Prostate gland (tissue), 2 donors: ENCODE results near the gene DDX21. TPM values are rescaled to one million over a fixed set of nuclear protein-coding genes. Genes with fewer than 3 reads are reported as not detected.
"Not testable (repeated sequence)": the region's sequence is repeated elsewhere in the genome, so short reads cannot be mapped to it uniquely, and the experiment has no call there.

Source experiments
- DNase-seq: peaks from one replicate; pipeline ENCODE4 v3.0.0-alpha.2; 2019; ENCODE audit warnings: low spot score
- H3K27ac ChIP-seq, 2 donors: fragments of 200-600 bp; sonication (generic); 2 replicates each; pipeline ENCODE4 v1.5.1; 2017 to 2019
- H3K27me3 ChIP-seq: fragments of 200-600 bp; sonication (generic); replicated peaks from 2 replicates; pipeline ENCODE4 v1.5.1; 2019; ENCODE audit not compliant: insufficient read depth
- H3K36me3 ChIP-seq, 2 donors: fragments of 200-600 bp; sonication (generic); 1 replicate in 1 of 2; 2 replicates in 1 of 2; pipeline versions ENCODE4 v1.5.1 to v1.8.1; 2017 to 2019
- H3K4me1 ChIP-seq: fragments of 200-600 bp; sonication (generic); replicated peaks from 2 replicates; pipeline ENCODE4 v1.5.1; 2019
- H3K4me3 ChIP-seq, 2 donors: fragments of 200-600 bp; sonication (generic); 2 replicates each; pipeline ENCODE4 v1.5.1; 2017 to 2019
- H3K9me3 ChIP-seq: fragments of 200-600 bp; sonication (generic); 2 replicates; pipeline ENCODE4 v1.5.1; 2017
- CTCF ChIP-seq, 4 experiments: fragments of 200-600 bp in 2 of 4; fragments of 450-650 bp in 2 of 4; sonication (generic) in 2 of 4; IDR thresholded peaks; 1 replicate in 3 of 4; 2 replicates in 1 of 4; pipeline ENCODE4 v1.5.1; 2016 to 2019; ENCODE audit warnings: antibody characterized with exemption in 4 of 4, mild to moderate bottlenecking in 2 of 4, moderate library complexity in 2 of 4
- POLR2A ChIP-seq: fragments of 450-650 bp; IDR thresholded peaks from one replicate; pipeline ENCODE4 v1.6.1; 2016; ENCODE audit warnings: antibody characterized with exemption, mild to moderate bottlenecking
- POLR2AphosphoS5 ChIP-seq: sonication (generic); formaldehyde crosslinking; IDR thresholded peaks from one replicate; pipeline ENCODE4 v1.6.1; 2017; ENCODE audit warnings: antibody characterized with exemption
- WGBS: methylation state at CpG from one replicate; pipeline ENCODE4 v1.1.5; 2018; 5-methylcytosine and 5-hydroxymethylcytosine counted together
- intact Hi-C: fragments of 100-400 bp; cut with DNase I; formaldehyde crosslinking; loops from one replicate; pipeline ENCODE4 v1.14.2; 2022
- total RNA-seq, 2 donors: library from RNA; depleted of rRNA; stranded (reverse); fragments of >200 nt; gene quantifications; one replicate each; pipeline ENCODE4 v1.1.0, GENCODE V29; 2016

The DDX21 gene
- total RNA-seq = 10 to 100 TPM; 28.9 to 41.0 TPM

- Histone ChIP-seq H3K9me3 (no peaks in the 10 kb centered on the region), H3K4me1 (no peaks in the 10 kb centered on the region), H3K36me3 (no peaks in the 10 kb centered on the region), H3K4me3 (peak within 1 kb of the TSS; percentile 74 to 88), H3K27me3 (no peaks in the 10 kb centered on the region), H3K27ac (peak within 1 kb of the TSS; percentile 70 to 71)
- peak; percentile 93 for TF ChIP-seq POLR2AphosphoS5
- TF ChIP-seq CTCF (IDR thresholded peaks at IDR 0.05) = peak in 3 of 4 experiments; percentile 37 to 60 (median 55)
- peak; percentile 23 for TF ChIP-seq POLR2A
- WGBS = under 1% methylated on average over 51 of the region's 53 CpGs
- intact Hi-C loops = no loop called here
- peak; percentile 90 for DNase-seq
Measured at GRCh38 chr10:68955832-68956532, at the start of gene DDX21. TSS of gene DDX21 (plus strand) at chr10:68956170. CDS start at chr10:68956226, 56 bp downstream.

- Histone ChIP-seq H3K27me3 (no peaks in the 10 kb centered on the region), H3K4me3 (no peak overlapping the region), H3K9me3 (no peaks in the 10 kb centered on the region), H3K4me1 (no peaks in the 10 kb centered on the region), H3K27ac (no peak overlapping the region), H3K36me3 (no peaks in the 10 kb centered on the region)
- intact Hi-C loops = no loop called here
- no peak for DNase-seq
- TF ChIP-seq POLR2A (no peak), CTCF (IDR thresholded peaks at IDR 0.05) (no peak), POLR2AphosphoS5 (no peak)
Measured at GRCh38 chr10:68924593-68924992, 31.4 kb upstream of the DDX21 start.

GRCh38 chr10:68925489-68925888 is 30.5 kb upstream of the DDX21 start:
- TF ChIP-seq POLR2A = no peak

GRCh38 chr10:68929157-68929556 is 26.8 kb upstream of the DDX21 start:
- H3K27ac ChIP-seq, H3K27me3 ChIP-seq, DNase-seq, intact Hi-C loops, H3K4me1 ChIP-seq, H3K4me3 ChIP-seq, H3K36me3 ChIP-seq, H3K9me3 ChIP-seq: not testable (repeated sequence)
- WGBS = 96% methylated on average over 2 of the region's 2 CpGs

More at GRCh38 chr10:68925489-68925888, 30.5 kb upstream of the DDX21 start:
- Histone ChIP-seq H3K9me3 (no peaks in the 10 kb centered on the region), H3K4me1 (no peaks in the 10 kb centered on the region), H3K27ac (no peak overlapping the region), H3K4me3 (no peak overlapping the region), H3K27me3 (no peaks in the 10 kb centered on the region), H3K36me3 (no peaks in the 10 kb centered on the region)
- intact Hi-C loops = no loop called here
- DNase-seq = no peak
- 96% methylated on average over 4 of the region's 4 CpGs for WGBS

DNA sequence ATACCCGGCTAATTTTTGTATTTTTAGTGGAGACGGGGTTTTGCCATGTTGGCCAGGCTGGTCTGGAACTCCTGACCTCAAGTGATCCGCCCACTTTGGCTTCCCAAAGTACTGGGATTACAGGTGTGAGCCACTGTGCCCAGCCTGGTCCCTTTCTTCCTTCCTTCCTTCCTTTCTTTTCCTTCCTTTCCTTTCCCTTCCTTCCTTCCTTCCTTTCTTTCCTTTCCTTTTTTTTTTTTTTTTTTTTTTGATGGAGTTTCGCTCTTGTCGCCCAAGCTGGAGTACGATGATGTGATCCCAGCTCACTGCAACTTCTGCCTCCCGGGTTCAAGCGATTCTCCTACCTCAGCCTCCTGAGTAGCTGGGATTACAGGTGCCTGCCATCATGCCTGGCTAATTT is 26.1 kb upstream of the DDX21 start:
- intact Hi-C loops = not testable (repeated sequence)
- WGBS = 98% methylated on average over 8 of the region's 8 CpGs

DNA sequence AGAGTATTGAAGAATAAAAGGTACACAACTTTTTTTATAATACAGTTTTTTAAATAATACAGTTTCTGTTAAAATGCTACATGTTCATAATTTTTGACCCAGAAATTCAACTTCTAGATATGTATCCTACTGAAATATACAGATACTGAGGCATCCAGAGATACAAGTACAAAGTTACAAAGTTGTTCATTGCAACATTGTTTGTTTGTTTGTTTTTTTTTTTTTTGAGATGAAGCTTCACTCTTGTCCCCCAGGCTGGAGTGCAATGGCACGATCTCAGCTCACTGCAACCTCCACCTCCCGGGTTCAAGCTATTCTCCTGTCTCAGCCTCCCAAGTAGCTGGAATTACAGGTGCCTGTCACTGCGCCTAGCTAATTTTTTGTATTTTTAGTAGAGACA is 23.1 kb upstream of the DDX21 start:
- H3K36me3 ChIP-seq, intact Hi-C loops, DNase-seq, H3K9me3 ChIP-seq, H3K27ac ChIP-seq, H3K4me3 ChIP-seq, H3K4me1 ChIP-seq, H3K27me3 ChIP-seq: not testable (repeated sequence)
- 98% methylated on average over 3 of the region's 3 CpGs for WGBS

More for the DNA sequence above, 26.1 kb upstream of the DDX21 start:
- not testable (repeated sequence) for H3K36me3 ChIP-seq, H3K27ac ChIP-seq, H3K4me3 ChIP-seq, H3K27me3 ChIP-seq, H3K9me3 ChIP-seq, H3K4me1 ChIP-seq, DNase-seq

DNA sequence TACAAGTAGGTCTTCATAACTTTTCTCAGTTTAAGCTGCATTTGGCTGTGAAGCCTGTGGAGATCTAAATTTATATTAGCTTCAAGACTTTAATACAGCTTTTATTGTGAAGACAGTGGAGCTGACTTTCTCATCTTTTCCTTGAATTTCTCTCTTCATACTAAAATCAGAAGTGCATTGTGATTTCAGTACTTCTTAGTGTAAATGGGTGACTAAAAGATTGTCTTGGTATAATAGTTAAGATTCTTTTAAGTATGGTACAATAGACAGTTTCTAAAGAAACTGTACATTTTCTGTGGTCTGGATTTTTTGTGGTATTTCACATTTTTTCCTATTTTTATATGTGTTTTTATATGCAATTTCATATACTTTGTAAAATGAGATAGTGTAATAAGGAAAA is 21.0 kb upstream of the DDX21 start:
- H3K4me1 ChIP-seq = no peaks in the 10 kb centered on the region
- no peaks in the 10 kb centered on the region for H3K9me3 ChIP-seq
- no peak overlapping the region for H3K4me3 ChIP-seq
- no peaks in the 10 kb centered on the region for H3K27me3 ChIP-seq
- intact Hi-C loops = no loop called here
- no peak for DNase-seq
- H3K27ac ChIP-seq = no peak overlapping the region
- no peaks in the 10 kb centered on the region for H3K36me3 ChIP-seq
- TF ChIP-seq POLR2A (no peak), CTCF (IDR thresholded peaks at IDR 0.05) (no peak), POLR2AphosphoS5 (no peak)
